Kidney (tissue), 14 donors: ENCODE measurements around the gene CYTL1. TPM values are rescaled to one million over a fixed set of nuclear protein-coding genes. Genes with fewer than 3 reads are reported as not detected.

Experiments
- DNase-seq, 5 donors: peaks; one replicate each; pipeline ENCODE4 v3.0.0-alpha.2; 2013 to 2020
- FAIRE-seq: peaks from 2 replicates; lab custom pipeline; 2012; peaks lifted over from hg19 to GRCh38; lab: Jason Lieb, UNC
- H3K27ac ChIP-seq, 2 donors: one replicate each; pipeline ENCODE4 v1.7.0; 2013; ENCODE audit warnings: low read depth in 2 of 2, low read length in 2 of 2, inconsistent platforms in 1 of 2
- H3K27me3 ChIP-seq: one replicate; pipeline ENCODE4 v1.7.1; 2013; ENCODE audit warnings: low read length, inconsistent platforms; ENCODE audit not compliant: control insufficient read depth, insufficient read depth
- H3K36me3 ChIP-seq, 3 donors: one replicate each; pipeline versions ENCODE4 v1.7.0 to v1.7.1; 2013; ENCODE audit warnings: low read length in 3 of 3, control low read depth in 1 of 3, inconsistent platforms in 1 of 3; ENCODE audit not compliant: insufficient read depth in 3 of 3, control insufficient read depth in 2 of 3
- H3K4me1 ChIP-seq, 3 donors: one replicate each; pipeline versions ENCODE4 v1.7.0 to v1.7.1; 2013; ENCODE audit warnings: low read length in 3 of 3, inconsistent platforms in 1 of 3, low read depth in 1 of 3; ENCODE audit not compliant: control insufficient read depth in 2 of 3, insufficient read depth in 2 of 3
- H3K4me3 ChIP-seq, 3 donors: one replicate each; pipeline versions ENCODE4 v1.7.0 to v1.8.1; 2013; ENCODE audit warnings: low read length in 3 of 3, control low read depth in 1 of 3, inconsistent platforms in 1 of 3
- H3K9ac ChIP-seq, 3 donors: one replicate each; pipeline versions ENCODE4 v1.7.0 to v1.7.1; 2013; ENCODE audit warnings: low read length in 3 of 3, control low read depth in 1 of 3, inconsistent platforms in 1 of 3
- H3K9me3 ChIP-seq, 3 donors: one replicate each; pipeline versions ENCODE4 v1.7.0 to v1.7.1; 2013; ENCODE audit warnings: low read length in 3 of 3, control low read depth in 1 of 3, inconsistent platforms in 1 of 3; ENCODE audit not compliant: control insufficient read depth in 2 of 3, insufficient read depth in 1 of 3
- CTCF ChIP-seq: IDR thresholded peaks from 3 replicates; pipeline ENCODE4 v1.5.1; 2012; ENCODE audit warnings: mild to moderate bottlenecking, moderate library complexity, borderline replicate concordance; ENCODE audit not compliant: insufficient read depth; ENCODE audit errors: extremely low read depth
- intact Hi-C: fragments of 100-400 bp; cut with DNase I; formaldehyde crosslinking; loops from one replicate; pipeline ENCODE4 v1.11.1; 2022
- polyA plus RNA-seq: library from polyadenylated mRNA; stranded (reverse); fragments of 350-450 nt; fragmentation: Illumina TruSeq; extraction: RNeasy Lipid Tissue Mini Kit (QIAGEN cat#74804); gene quantifications from one replicate; pipeline ENCODE4 v1.2.3, GENCODE V29; 2014; ENCODE audit warnings: low read depth, low replicate concordance; ENCODE audit not compliant: insufficient read depth
- total RNA-seq: library from RNA; stranded (reverse); fragmentation: NEBNext Ultra II Directional; extraction: Animal tissue kit (Norgen Biotek cat#: 25700); gene quantifications from one replicate; pipeline ENCODE4 v1.2.1, GENCODE V29; 2021
- donor health status: control.
- donor health status: control.
- donor health status: control.
- donor health status: control.
- donor health status: control.
- donor health status: DM: yes; HTN: yes; CAD: no.
- donor health status: Normal renal cell carcinoma (clear cell type).

CYTL1 gene
- total and polyA plus RNA-seq, 2 donors from 2014 or later, result 1.7 TPM; not detected in 1

GRCh38 chr4:4971796-4972195, 47.5 kb downstream of the CYTL1 start:
- Histone ChIP-seq H3K4me3 (no peak overlapping the region), H3K36me3 (no peaks in the 10 kb centered on the region), H3K9ac (no peak overlapping the region), H3K27ac (no peak overlapping the region), H3K27me3 (no peaks in the 10 kb centered on the region), H3K4me1 (no peaks in the 10 kb centered on the region), H3K9me3 (no peaks in the 10 kb centered on the region)
- no peak for TF ChIP-seq CTCF
- intact Hi-C loops, result no loop called here
- no peak for DNase-seq
- FAIRE-seq, result no peak

GRCh38 chr4:4969298-4969697, 50.0 kb downstream of the CYTL1 start:
- no peaks in the 10 kb centered on the region for H3K4me1 ChIP-seq
- H3K27me3 ChIP-seq, result no peaks in the 10 kb centered on the region
- no peak for TF ChIP-seq CTCF
- no peak for FAIRE-seq
- DNase-seq, result no peak
- H3K4me3 ChIP-seq, result no peak overlapping the region
- H3K36me3 ChIP-seq, result no peaks in the 10 kb centered on the region
- no peaks in the 10 kb centered on the region for H3K9me3 ChIP-seq
- H3K9ac ChIP-seq, result no peak overlapping the region
- H3K27ac ChIP-seq, result no peak overlapping the region
- intact Hi-C loops, result no loop called here

GRCh38 chr4:4968161-4968725, 51.0 kb downstream of the CYTL1 start:
- DNase-seq, result no peak
- intact Hi-C loops, result no loop called here
- FAIRE-seq, result no peak
- H3K4me1 ChIP-seq, result no peaks in the 10 kb centered on the region
- H3K9ac ChIP-seq, result no peak overlapping the region
- no peak overlapping the region for H3K4me3 ChIP-seq
- no peaks in the 10 kb centered on the region for H3K36me3 ChIP-seq
- TF ChIP-seq CTCF, result no peak
- H3K9me3 ChIP-seq, result peaks cover 0 to 3% (median 0%) of the 10 kb centered on the region in 3 donors
- no peak overlapping the region for H3K27ac ChIP-seq
- H3K27me3 ChIP-seq, result no peaks in the 10 kb centered on the region

Other genes starting within 250 kb of the CYTL1 start
- 2.3 TPM for gene MSX1, start 159.8 kb downstream of the CYTL1 start, total RNA-seq
- 3.0 TPM for gene MSX1, start 159.8 kb downstream of the CYTL1 start, polyA plus RNA-seq
- 18.2 TPM for gene STK32B, start 32.0 kb upstream of the CYTL1 start, total RNA-seq
- 18.1 TPM for gene STK32B, start 32.0 kb upstream of the CYTL1 start, polyA plus RNA-seq